DND-41 (cell line): ENCODE results near the gene BPIFB3.

Experiments used
- CTCF ChIP-seq: IDR thresholded peaks from 2 replicates; pipeline ENCODE4 v1.5.1; 2012; ENCODE audit warnings: borderline replicate concordance, low read length, moderate library complexity, mild to moderate bottlenecking; ENCODE audit not compliant: poor library complexity, severe bottlenecking; ENCODE audit errors: extremely low read depth
- EZH2 ChIP-seq: IDR thresholded peaks from 3 replicates; pipeline ENCODE4 v1.6.1; 2012; ENCODE audit warnings: borderline replicate concordance, low read depth, mild to moderate bottlenecking, moderate library complexity, low read length, inconsistent platforms; ENCODE audit not compliant: severe bottlenecking

- TF ChIP-seq EZH2 (no peak), CTCF (no peak)
Observed at GRCh38 chr20:33091147-33091546, 37.4 kb downstream of the BPIFB3 start.
